ENCODE measurements around the gene SH3D21. TPM values are rescaled to one million over a fixed set of nuclear protein-coding genes. Genes with fewer than 3 reads are reported as not detected.

Gene SH3D21
- total and polyA plus RNA-seq, 2 donors (not counting 1 experiment from before 2014, with no cell fraction given): 0.49 to 1.8 TPM

GRCh38 chr1:36339215-36339614 is 33.0 kb downstream of the SH3D21 start:
- no peak overlapping the region for H2AFZ ChIP-seq (ENCODE audit: insufficient read depth, low read depth, low read length, poor library complexity, severe bottlenecking)
- TF ChIP-seq EZH2 (IDR thresholded peaks at IDR 0.05; ENCODE audit: borderline replicate concordance, insufficient read depth, low read depth, low read length, poor library complexity, severe bottlenecking): no peak
- TF ChIP-seq CTCF (IDR thresholded peaks at IDR 0.05): no peak
- intact Hi-C loops (cut with micrococcal nuclease): no loop called here
- ATAC-seq (ENCODE audit: low read depth) (no peak), DNase-seq (no peak)
- CTCF ChIA-PET: no interaction called here
- no peak overlapping the region for H3K4me3 ChIP-seq (ENCODE audit: control extremely low read depth in 1 of 5, extremely low read depth in 1 of 5, insufficient read depth in 1 of 5, low read depth in 2 of 5, low read length in 4 of 5)
- H3K9me3 Mint-ChIP-seq (ENCODE audit: insufficient read depth): no peaks in the 10 kb centered on the region
- H3K4me1 Mint-ChIP-seq: peaks cover 10% of the 10 kb centered on the region
- POLR2A ChIA-PET: interaction anchor here (0.5 kb wide), 1 partner anchor 35 kb away, joined by 4 read pairs; no protein-coding TSS in a partner anchor
- WGBS (ENCODE audit: insufficient coverage): 83% methylated on average over 4 of the region's 7 CpGs
- H3K27me3 ChIP-seq (replicated peaks in 1 of 4; ENCODE audit: control extremely low read depth in 1 of 4, control insufficient read depth in 3 of 4, insufficient read depth in 4 of 4, low read length in 3 of 4): no peaks in the 10 kb centered on the region
- H3K9me3 ChIP-seq (ENCODE audit: control extremely low read depth in 1 of 3, control insufficient read depth in 2 of 3, insufficient read depth in 1 of 3, low read length in 2 of 3): no peaks in the 10 kb centered on the region
- H3K27ac Mint-ChIP-seq: peak overlapping the region; percentile 10
- H3K4me3 Mint-ChIP-seq: no peak overlapping the region
- no peak overlapping the region for H3K9ac ChIP-seq (ENCODE audit: low read length)
- H3K4me1 ChIP-seq (ENCODE audit: control insufficient read depth in 2 of 2, insufficient read depth in 2 of 2, low read length in 2 of 2): peaks cover 0 to 5% of the 10 kb centered on the region in 2 donors
- H3K36me3 ChIP-seq (replicated peaks in 1 of 2; ENCODE audit: control extremely low read depth in 1 of 2, control insufficient read depth in 1 of 2, extremely low read depth in 1 of 2, insufficient read depth in 2 of 2, low read length in 1 of 2): peaks cover 0 to 40% of the 10 kb centered on the region in 2 experiments
- no peaks in the 10 kb centered on the region for H3K27me3 Mint-ChIP-seq
- H3K4me2 ChIP-seq (replicated peaks; ENCODE audit: low read depth, low read length, poor library complexity, severe bottlenecking): no peak overlapping the region
- no peaks in the 10 kb centered on the region for H3K79me2 ChIP-seq (ENCODE audit: control insufficient read depth, insufficient read depth, low read length)
- H4K20me1 ChIP-seq (ENCODE audit: control insufficient read depth, insufficient read depth, low read length, poor library complexity, severe bottlenecking): peaks cover 12% of the 10 kb centered on the region
- H3K27ac ChIP-seq (ENCODE audit: low read length in 2 of 2): no peak overlapping the region

DNA sequence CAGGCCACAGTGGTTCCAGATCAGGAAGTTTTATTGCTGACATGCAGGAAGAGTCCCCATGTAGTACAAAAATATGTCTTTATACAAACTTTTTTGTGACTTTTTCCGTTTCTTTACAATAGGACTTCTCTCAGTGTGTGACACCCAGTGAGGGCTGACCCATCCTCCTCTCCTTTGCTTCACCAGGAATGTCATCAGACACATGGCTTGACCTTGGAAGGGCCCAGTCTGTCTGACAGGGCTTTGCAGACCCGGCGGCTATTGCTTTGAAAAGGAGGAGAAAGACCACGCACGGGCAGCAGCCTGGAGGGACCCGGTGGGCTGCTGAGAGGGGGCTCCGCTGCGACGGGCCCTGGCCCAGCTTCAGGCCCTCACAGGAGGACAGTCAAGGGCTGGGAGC is 33.4 kb downstream of the SH3D21 start:
- no peaks in the 10 kb centered on the region for H3K9me3 Mint-ChIP-seq (ENCODE audit: insufficient read depth)
- peaks cover 10% of the 10 kb centered on the region for H3K4me1 Mint-ChIP-seq
- ChIA-PET POLR2A (no interaction called here), CTCF (interaction anchor here (6.0 kb wide), 1 partner anchor 79 kb away, joined by 98 read pairs; no protein-coding TSS in a partner anchor)
- Histone ChIP-seq H3K36me3 (replicated peaks in 1 of 2; ENCODE audit: control extremely low read depth in 1 of 2, control insufficient read depth in 1 of 2, extremely low read depth in 1 of 2, insufficient read depth in 2 of 2, low read length in 1 of 2) (peaks cover 0 to 43% of the 10 kb centered on the region in 2 experiments), H4K20me1 (ENCODE audit: control insufficient read depth, insufficient read depth, low read length, poor library complexity, severe bottlenecking) (peaks cover 15% of the 10 kb centered on the region), H3K9ac (ENCODE audit: low read length) (no peak overlapping the region), H3K79me2 (ENCODE audit: control insufficient read depth, insufficient read depth, low read length) (no peaks in the 10 kb centered on the region), H3K4me3 (ENCODE audit: control extremely low read depth in 1 of 5, extremely low read depth in 1 of 5, insufficient read depth in 1 of 5, low read depth in 2 of 5, low read length in 4 of 5) (no peak overlapping the region), H3K9me3 (ENCODE audit: control extremely low read depth in 1 of 3, control insufficient read depth in 2 of 3, insufficient read depth in 1 of 3, low read length in 2 of 3) (no peaks in the 10 kb centered on the region), H3K4me2 (replicated peaks; ENCODE audit: low read depth, low read length, poor library complexity, severe bottlenecking) (no peak overlapping the region), H3K27me3 (replicated peaks in 1 of 4; ENCODE audit: control extremely low read depth in 1 of 4, control insufficient read depth in 3 of 4, insufficient read depth in 4 of 4, low read length in 3 of 4) (no peaks in the 10 kb centered on the region), H3K4me1 (ENCODE audit: control insufficient read depth in 2 of 2, insufficient read depth in 2 of 2, low read length in 2 of 2) (peaks cover 0 to 5% of the 10 kb centered on the region in 2 donors), H2AFZ (ENCODE audit: insufficient read depth, low read depth, low read length, poor library complexity, severe bottlenecking) (no peak overlapping the region), H3K27ac (ENCODE audit: low read length in 2 of 2) (no peak overlapping the region)
- TF ChIP-seq EZH2 (IDR thresholded peaks at IDR 0.05; ENCODE audit: borderline replicate concordance, insufficient read depth, low read depth, low read length, poor library complexity, severe bottlenecking) (no peak), CTCF (IDR thresholded peaks at IDR 0.05) (no peak)
- WGBS (ENCODE audit: insufficient coverage): 94% methylated on average over 6 of the region's 9 CpGs
- ATAC-seq (ENCODE audit: low read depth) (no peak), DNase-seq (no peak)
- no peak overlapping the region for H3K27ac Mint-ChIP-seq
- no peaks in the 10 kb centered on the region for H3K27me3 Mint-ChIP-seq
- intact Hi-C loops (cut with micrococcal nuclease): no loop called here
- H3K4me3 Mint-ChIP-seq: no peak overlapping the region

Data from B cell (primary cell).